Right lobe of liver (tissue), 4 donors: ENCODE results near the gene SYNGAP1.

Experiments used
- POLR2A ChIP-seq: fragments of 450-650 bp; IDR thresholded peaks from one replicate; pipeline ENCODE4 v1.6.1; 2017; ENCODE audit warnings: antibody characterized with exemption, mild to moderate bottlenecking
- TF ChIP-seq, protein P1 (sequence below), 4 donors: fragments of 200-600 bp in 3 of 4; fragments of 450-650 bp in 1 of 4; IDR thresholded peaks; one replicate each; pipeline versions ENCODE4 v1.5.1 to v1.8.0; 2016 to 2022; ENCODE audit warnings: antibody characterized with exemption in 4 of 4, mild to moderate bottlenecking in 2 of 4
- donor health status: DM: no; HTN: no; CAD: no.
- donor health status: DM: no; HTN: no; CAD: no.
- donor health status: DM: no; HTN: yes; CAD: no.

DNA sequence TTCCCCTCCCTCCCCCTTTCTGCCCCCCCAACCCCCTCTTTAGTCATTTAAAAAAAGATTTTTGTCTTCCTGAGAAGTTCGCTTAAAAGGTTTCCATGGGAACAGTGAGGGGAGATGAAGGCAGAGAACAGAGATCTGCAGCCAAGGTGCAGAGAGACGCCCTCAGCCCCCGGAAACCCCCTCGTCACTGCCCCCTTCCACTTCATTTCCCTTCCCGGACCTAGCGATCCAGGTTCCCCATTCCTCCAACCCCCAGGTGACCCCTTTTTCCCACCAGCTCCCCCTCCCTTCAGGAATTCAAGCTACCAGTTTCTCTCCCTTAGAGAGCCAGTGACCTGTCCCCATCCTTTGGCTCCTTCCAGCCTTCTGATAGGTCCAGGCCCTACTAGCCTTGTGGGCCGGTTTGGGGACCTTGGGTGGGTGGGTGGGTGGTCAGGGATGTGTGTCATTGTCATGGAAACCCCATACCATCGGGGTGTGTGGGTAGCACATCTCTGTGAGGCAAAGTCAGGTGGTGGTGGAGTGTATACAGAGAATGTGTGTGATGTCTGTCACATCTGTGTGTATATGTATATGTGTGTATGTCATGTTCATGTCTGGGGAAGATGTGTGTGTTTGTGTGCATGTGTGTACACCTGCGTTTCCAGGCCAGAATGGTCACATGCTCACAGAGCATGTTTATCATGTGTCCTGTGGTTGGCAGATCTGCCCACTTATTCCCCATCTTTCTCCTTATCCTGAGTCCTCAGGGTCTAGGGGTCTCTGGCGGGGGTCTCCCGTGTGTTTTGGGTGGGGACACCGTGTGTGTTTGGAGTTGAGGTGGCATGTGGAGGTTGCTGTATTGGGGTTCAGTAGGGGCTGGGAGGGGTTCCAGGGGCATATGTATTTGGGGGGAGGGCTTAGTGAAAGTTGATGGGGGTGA lies 7.0 kb downstream of the SYNGAP1 start:
- TF ChIP-seq POLR2A: no peak
- TF ChIP-seq, protein P1, sequence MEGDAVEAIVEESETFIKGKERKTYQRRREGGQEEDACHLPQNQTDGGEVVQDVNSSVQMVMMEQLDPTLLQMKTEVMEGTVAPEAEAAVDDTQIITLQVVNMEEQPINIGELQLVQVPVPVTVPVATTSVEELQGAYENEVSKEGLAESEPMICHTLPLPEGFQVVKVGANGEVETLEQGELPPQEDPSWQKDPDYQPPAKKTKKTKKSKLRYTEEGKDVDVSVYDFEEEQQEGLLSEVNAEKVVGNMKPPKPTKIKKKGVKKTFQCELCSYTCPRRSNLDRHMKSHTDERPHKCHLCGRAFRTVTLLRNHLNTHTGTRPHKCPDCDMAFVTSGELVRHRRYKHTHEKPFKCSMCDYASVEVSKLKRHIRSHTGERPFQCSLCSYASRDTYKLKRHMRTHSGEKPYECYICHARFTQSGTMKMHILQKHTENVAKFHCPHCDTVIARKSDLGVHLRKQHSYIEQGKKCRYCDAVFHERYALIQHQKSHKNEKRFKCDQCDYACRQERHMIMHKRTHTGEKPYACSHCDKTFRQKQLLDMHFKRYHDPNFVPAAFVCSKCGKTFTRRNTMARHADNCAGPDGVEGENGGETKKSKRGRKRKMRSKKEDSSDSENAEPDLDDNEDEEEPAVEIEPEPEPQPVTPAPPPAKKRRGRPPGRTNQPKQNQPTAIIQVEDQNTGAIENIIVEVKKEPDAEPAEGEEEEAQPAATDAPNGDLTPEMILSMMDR (IDR thresholded peaks at IDR 0.05): no peak
